Hematopoietic multipotent progenitor cell (in vitro differentiated cells): ENCODE data around the gene ZNF280C. TPM values are rescaled to one million over a fixed set of nuclear protein-coding genes. Genes with fewer than 3 reads are reported as not detected.

Source experiments
- small RNA-seq: library from RNA; depleted of rRNA; stranded (forward); fragments of <200 nt; gene quantifications from one replicate; pipeline ENCODE3, GENCODE V24; 2012
- total RNA-seq: library from RNA; depleted of rRNA; stranded (reverse); fragments of >200 nt; gene quantifications from one replicate; pipeline ENCODE4 v1.2.3, GENCODE V29; 2012

ZNF280C gene
- total RNA-seq, 1 donor: 3.0 TPM

Small RNA genes within 50 kb of the gene (small RNA-seq; reads per million reads assigned to genes)
- gene RNU6-1130P: not detected

Other genes with a start within 250 kb of the ZNF280C start
- 27.5 TPM for gene ELF4, start 158.4 kb downstream of the ZNF280C start, total RNA-seq
- gene AIFM1, start 103.1 kb downstream of the ZNF280C start, total RNA-seq: 10.0 TPM
- gene RAB33A, start 96.9 kb downstream of the ZNF280C start, total RNA-seq: 18.6 TPM
- 4.8 TPM for gene SLC25A14, start 71.0 kb upstream of the ZNF280C start, total RNA-seq
- gene GPR119, start 116.8 kb upstream of the ZNF280C start, total RNA-seq: not detected
- gene RBMX2, start 133.1 kb upstream of the ZNF280C start, total RNA-seq: 7.3 TPM